HG03095 (cell line): ENCODE measurements around the gene FCHSD2.
"Not testable (repeated sequence)": the region's sequence is repeated elsewhere in the genome, so short reads cannot be mapped to it uniquely, and the experiment has no call there.

ENCODE experiments used
- ATAC-seq: cut with Tn5 transposase; IDR thresholded peaks from one replicate; pipeline ENCODE4 v1.9.1; 2021; ENCODE audit warnings: moderate library complexity; ENCODE audit not compliant: unreplicated experiment

FCHSD2 gene

DNA sequence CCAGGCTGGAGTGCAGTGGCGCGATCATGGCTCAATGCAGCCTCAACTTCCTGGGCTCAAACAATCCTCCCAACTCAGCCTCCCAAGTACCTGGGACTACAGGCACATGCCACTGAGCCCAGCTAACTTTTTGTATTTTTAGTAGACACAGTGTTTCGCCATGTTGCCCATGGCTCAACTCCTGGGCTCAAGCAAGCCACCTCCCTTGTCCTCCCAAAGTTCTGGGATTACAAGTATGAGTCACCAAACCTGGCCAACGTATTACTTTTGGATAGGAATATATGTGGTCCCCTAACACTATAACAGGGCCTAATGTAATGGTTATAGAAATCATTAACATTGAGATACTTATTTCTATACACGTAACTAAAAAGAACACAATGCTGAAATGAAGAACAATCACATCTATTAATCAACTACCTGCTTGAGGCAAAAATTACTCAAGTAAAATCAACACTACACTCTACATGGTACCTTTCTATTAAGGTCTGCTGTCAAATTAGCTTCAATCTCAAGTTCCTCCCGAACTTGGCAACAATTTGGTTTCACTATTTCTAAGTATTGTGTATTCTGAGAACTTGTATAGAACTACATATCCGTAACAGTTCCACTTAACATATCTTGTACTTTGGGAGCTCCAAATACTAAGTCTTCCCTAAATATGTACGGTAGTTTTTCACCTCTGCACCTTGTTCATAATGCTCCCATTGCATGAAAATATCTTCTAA is 124.9 kb downstream of the FCHSD2 start:
- no peak for ATAC-seq

DNA sequence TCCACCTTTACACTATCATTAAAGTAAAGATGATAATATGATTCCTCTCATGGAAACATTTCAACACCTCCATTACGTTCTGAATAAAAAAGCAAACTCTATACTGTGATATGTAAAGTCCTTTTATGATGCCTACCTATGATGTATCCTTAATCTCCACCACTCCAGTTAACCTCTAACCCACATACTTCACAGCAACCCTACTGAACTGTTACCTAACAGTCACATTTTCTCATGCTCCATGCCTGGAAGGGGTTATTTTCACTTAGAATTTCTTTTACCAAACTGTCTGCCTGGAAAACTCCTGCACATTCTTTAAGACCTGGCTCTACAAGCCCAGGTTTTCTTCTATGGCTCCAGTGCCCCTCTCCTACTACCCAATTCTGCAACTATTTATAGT is 129.1 kb downstream of the FCHSD2 start:
- no peak for ATAC-seq

DNA sequence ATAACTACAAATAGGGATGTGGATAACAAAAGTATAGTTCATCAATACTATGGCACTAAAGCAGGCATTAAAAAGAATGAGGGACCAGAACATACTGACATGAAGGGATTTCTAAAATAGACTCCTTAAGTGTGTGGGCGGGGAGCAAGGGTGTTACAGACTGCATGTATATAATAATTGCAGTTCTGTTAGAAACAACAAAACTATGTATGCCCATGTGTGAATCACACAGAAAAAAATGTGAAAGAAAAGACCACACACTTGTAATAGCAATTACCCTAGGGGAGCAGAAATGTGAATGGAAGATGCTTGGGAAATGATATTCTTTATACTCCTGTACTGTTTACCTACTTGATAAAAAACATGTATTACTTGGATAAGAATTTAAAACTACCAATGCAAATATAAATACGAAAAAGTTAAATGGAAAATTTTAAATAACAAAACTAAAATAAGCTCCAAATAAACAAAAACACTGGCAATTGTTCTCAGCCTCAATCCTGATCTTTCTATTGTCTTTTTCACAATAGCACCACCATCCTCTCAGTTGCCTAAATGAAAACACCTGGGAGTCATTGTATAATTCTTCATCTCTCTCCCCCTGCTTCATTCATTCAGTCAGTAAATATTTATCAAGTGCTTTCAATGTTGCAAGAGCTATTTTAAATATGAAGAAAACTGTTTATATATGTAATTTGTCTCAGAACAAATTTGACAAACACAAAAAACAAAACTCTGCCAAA is 129.8 kb downstream of the FCHSD2 start:
- ATAC-seq, result no peak

DNA sequence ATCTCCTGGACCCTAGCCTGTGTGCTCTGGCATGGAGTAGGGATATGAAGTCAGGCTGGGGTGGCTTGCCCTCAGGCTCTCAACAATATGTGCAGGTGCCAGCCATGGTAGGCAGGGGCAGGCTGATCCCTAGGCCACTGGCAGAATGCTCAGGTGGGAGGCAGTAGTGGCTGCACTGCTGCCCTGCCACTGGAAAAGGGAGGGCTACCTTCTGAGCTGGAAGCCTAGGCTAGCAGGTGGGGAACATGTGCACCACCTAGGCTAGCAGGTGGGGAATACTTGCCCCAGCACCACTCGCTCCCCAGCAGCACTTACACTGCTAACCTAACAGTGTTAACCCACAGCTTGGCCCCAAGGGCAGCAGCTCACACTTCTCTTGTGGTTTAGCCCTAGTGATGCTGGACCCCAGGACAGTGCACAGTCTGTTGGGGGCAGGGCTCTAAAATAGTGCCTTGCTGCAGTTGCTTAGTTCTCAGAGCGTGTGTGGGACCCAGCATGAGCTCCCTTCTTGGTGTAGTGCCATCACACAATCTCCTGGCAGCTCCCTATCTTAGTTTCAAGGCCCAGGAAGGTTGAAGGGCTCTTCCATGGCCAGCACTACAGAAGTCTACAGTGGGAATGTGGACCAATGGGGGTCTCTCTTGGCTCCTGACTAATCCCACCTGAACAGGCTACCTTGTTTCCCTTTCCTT is 130.8 kb downstream of the FCHSD2 start:
- no peak for ATAC-seq

DNA sequence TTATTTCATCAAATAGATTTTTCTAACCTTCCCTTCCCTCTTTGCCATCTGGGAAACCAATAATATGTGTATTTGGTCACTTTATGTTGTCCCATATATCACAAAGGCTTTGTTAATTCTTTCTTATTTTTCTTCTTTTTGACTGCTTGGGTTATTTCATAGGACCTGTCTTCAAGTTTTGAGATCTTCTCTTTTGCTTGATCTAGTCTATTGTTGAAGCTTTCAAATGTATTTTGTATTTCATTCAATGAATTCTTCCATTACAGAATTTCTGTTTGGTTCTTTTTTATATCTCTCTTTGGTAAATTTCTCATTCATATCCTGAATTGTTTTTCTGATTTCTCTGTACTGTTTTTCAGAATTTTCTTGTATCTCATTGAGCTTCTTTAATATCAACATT is 132.1 kb downstream of the FCHSD2 start:
- no peak for ATAC-seq

DNA sequence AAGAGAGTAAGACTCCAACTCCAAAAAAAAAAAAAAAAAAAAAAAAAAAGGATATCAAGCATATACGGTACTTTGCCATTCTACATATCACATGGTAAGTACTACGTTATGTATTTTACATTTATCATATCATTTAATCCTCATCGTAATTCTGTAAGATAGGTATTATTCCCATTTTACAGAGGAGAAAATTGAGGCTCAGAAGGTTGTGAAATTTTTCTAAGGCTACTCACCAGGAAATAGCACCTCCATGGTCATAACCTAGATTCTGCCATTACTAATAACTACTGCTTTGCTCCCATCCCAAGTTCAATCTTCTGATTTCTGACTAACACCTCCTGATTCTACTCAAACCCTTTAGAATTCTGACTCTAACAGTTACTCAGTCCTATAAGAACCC is 138.0 kb downstream of the FCHSD2 start:
- ATAC-seq, result no peak

DNA sequence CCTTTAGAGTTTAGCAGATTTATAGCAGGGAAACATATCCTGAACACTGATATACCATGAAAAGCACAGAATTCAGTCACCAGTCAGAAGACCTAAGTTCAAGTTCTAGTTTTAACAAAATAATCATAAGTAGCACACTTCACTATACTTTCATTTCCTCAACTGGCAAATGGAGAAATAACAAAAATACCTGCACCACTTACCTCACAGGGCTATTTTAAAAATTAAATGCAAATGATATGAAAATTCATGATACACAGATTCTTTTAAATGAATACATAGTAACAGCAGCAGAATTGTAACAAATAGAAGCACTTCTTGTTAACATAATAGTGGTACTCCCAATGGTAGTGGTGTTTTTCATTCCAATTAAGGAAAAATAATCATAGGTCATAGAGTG is 139.0 kb downstream of the FCHSD2 start:
- no peak for ATAC-seq

DNA sequence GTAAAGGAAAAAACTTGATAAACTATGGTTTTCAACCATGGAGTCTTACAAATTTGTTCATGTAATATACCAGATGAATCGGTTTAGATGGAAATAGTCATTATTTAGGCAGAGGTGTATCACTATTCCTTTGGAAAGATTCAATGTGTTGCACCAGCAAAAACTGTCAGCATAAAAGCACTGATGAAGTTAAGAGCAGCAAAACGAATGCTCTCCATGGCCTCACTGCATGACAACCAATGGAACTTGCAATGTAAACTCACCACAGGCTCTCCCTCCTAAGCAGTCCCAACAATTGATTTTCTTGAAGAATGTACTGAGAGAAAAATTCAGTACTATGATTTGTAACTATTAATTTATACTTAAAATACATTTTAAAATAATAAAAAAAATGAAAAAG is 139.9 kb downstream of the FCHSD2 start:
- ATAC-seq, result no peak

DNA sequence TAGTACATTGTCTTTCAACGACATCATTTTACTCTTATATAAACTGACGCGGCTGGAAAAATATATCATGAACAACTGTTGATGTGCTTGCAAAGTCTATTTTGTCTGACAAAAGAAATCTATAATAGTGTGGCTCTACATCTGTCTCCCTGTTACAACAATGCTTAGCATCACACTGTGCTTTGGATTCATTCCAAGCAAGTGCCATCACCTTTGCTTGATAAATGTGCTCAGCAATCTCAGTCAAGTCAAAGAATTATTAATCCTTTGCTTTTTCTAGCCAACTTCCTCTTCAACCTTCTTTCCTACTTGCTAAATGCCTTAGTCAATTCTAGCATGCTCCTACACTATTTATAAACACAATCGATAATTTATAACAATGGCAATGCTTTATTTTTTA is 140.5 kb downstream of the FCHSD2 start:
- no peak for ATAC-seq

DNA sequence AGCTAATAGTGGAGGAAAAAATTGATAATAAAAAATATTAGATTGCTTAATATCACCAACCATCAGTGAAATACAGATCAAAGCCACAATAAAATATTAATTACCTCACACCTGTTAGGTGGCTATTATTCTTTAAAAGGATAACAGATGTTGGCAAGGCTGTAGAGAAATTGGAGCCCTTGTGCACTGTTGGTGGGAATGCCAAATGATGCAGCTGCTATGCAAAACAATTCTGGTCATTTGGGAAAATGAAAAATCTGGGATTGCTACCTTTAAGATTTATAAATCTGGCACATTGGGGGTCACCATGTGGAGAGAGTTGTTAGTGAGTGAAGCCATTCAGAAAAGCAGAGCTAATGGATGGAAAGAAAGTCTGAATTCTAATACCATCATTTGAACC is 143.4 kb downstream of the FCHSD2 start:
- ATAC-seq, result no peak

DNA sequence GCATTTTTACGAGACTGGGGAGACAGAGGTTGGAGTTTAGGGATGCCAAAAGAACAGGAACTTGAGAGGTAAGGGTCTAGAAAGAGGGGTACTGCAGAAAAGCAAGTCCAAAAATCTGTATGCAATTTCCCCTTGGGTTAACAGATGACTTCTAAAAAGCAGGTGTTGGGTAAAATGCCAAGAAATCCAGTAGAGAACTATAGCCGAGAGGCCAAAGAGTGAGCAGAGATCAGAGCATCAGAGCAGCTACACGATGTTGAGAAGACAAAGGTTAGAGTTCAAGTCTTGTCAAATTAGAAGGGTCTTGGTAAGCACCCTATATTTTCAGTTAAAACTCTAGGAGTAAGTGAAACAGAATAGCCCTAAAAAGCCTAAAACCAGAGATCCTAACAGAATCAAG is 145.2 kb downstream of the FCHSD2 start:
- no peak for ATAC-seq

DNA sequence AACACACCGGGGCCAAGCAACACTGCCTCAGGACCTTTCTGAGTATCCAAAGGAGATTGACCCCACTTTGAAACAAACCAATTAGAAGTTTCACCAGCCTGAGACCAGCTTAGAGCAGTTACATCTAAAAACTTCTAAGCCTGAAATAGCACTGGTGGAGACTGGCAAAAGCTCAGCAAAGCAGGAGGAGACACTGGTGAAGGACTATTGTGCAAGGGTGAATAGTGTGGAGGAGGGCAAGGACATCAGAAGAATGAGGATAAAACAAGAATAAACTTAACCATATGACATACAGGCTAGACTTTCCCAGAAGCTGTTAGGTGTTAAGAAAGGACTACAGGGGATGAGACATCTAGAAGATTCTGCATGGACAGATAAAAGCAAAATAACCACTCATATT is 152.4 kb downstream of the FCHSD2 start:
- ATAC-seq, result no peak

DNA sequence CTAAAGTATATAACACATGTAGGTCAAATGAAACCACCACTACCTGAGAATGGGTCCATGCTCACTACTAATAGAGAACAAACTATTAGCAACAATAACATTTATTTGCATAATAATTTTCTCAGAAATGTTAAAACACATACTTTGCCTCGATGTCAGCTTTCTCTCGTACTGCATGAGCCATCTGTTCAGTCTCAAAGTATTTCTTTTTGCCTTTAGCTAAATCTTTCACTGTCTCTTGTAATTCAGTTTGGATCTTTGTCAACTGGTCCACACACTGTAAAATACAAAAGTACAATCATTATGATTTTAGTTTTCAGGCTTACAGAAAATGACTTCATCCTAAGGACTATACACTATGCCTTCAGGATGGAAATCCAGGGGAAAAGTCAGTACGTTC is 153.3 kb downstream of the FCHSD2 start:
- ATAC-seq, result no peak

DNA sequence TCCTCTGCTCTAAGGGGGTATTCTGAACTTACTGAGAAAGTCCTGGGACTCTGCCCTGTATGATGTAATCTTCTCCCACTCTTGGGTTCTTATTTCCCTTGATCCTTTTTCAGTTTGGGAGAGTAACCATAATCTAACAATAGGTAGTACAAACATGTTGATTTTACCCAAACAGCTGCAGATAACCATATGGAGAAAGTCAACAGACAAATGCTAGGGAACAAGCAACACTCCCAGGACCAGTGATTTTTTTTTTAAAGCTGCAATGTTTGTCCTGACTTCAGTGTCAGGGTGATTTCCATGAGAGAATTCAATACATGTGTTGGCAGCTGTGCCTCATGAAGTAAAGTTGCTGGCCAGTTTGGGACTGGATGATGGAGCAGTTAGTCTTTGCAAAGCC is 156.5 kb downstream of the FCHSD2 start:
- no peak for ATAC-seq

DNA sequence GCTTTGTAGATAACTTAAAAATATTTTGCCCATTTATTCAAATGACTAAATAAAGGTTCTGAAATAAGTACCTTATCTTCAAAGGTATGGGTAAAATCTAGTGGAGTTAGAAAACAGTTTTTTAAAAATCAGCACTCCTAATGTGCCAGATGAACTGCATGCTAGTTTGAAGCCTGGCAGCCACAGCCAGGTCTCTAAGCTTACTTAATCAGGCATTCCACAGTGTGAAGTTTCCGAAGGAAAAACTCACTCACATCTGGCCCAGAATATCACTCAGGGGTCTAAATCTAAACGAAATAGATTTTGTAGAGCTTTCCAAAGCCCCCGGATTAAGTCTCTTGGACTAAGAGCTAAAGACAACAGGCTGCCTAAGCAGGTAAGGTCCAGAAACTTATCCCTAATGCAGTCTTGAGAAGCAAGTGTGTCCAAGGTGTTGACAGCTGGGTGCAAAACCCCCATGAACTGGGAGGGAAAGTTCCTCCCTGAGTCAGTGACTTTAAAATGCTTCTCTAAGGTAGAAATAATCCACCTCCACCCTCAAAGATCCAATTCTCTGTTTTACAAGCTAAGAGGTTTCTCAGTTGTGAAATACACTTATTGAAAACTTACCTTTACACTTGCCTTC is 157.6 kb downstream of the FCHSD2 start:
- ATAC-seq, result no peak

DNA sequence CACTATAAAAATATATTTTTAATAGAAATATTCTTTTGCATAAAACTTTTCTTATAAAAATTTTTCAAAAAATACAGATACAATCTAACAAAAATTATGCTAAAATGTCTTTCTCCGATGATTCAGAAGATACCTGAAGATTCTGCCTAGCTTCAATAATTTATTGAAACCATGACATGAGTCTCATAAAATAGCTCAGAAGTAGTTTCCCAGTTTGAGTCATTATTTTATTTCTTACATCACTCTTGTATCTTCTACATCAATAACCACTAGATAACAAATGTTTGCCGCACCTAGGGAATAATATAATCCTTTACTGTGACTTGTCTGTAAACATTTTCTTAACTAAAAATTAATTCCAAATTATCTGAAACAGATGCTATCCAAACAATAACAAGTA is 158.6 kb downstream of the FCHSD2 start:
- ATAC-seq, result no peak

DNA sequence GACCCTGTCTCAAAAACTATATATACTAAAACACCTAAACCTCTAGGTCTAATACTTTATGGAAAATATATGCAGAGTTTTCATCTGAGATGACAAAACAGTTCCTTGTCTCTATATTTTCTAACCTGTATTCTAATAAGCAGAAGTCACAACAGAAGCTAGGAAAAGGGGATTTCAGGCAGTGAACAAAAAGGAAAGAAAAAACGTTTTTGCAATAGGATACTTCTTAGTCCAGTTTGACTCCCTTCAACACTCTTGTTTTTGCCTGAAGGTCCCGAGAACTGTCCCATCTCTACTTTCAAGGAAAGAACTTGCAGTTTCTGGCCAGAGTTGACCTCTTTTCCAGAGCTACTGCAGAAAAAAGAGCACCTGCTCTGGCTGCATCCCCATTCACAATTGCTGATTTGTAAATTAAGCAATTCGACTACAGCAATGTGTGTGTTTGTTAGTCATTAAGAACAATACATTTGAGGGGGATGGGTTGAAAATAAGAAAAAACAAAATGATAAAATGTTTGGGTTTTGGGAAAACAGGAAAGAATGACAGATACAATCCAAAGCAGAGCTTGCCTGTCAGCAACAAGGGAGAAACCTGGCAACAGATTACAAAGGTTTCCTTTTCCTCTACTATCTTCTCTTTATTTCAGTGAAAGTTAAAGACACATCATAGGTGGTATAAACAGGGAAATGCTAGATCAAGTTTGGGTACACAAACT is 160.0 kb downstream of the FCHSD2 start:
- no peak for ATAC-seq

DNA sequence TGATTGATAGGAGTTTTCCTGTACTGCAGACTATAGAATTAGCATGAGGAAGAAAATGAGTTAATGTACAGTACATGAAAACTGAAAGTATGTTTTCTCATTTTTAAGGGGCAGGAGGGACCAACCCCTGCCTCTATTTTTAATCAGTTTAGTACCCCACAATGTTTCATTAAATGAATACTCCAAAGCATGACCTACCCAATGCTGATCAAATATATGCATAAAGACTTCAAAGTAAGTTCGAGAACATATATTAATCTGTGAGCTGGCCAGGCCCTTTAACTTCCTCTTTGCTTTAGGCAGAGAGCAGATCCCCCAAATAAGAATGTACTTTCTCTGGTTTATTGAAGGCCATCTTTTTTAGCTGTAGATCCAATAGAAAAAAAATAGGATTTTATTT is 161.0 kb downstream of the FCHSD2 start:
- no peak for ATAC-seq

DNA sequence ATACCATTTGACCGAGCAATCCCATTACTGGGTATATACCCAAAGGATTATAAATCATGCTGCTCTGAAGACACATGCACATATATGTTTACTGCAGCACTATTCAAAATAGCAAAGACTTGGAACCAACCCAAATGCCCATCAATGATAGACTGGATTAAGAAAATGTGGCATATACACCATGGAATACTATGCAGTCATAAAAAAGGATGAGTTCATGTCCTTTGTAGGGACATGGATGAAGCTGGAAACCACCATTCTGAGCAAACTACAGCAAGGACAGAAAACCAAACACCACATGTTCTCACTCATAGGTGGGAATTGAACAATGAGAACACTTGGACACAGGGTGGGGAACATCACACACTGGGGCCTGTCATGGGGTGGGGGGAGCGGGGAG is 164.3 kb downstream of the FCHSD2 start:
- ATAC-seq, result not testable (repeated sequence)

DNA sequence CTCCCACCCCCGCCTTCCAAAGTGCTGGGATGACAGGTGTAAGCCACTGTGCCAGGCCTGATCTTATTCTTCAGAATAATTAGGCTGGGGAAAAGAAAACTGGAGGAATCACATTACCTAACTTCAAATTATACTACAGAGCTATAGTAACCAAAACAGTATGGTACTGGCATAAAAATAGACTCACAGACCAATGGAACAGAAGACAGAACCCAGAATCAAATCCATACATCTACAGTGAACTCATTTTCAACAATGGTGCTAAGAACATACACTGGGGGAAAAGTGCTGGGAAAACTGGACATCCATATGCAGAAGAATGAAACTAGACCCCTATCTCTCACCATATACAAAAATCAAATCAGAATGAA is 165.6 kb downstream of the FCHSD2 start:
- ATAC-seq, result not testable (repeated sequence)
